NT2/D1 (cell line): Measurements from ENCODE around the gene VMP1.
"Not testable (repeated sequence)": the region's sequence is repeated elsewhere in the genome, so short reads cannot be mapped to it uniquely, and the experiment has no call there.

Experiments used
- SUZ12 ChIP-seq: IDR thresholded peaks from 2 replicates; pipeline ENCODE4 v1.6.1; 2011; ENCODE audit not compliant: insufficient read length, insufficient read depth; ENCODE audit errors: extremely low read depth
- YY1 ChIP-seq: IDR thresholded peaks from 2 replicates; pipeline ENCODE4 v1.6.1; 2011; ENCODE audit not compliant: insufficient read length, insufficient read depth
- ZNF274 ChIP-seq: IDR thresholded peaks from 2 replicates; pipeline ENCODE4 v1.6.1; 2011; ENCODE audit warnings: mild to moderate bottlenecking, low read depth, low read length

DNA sequence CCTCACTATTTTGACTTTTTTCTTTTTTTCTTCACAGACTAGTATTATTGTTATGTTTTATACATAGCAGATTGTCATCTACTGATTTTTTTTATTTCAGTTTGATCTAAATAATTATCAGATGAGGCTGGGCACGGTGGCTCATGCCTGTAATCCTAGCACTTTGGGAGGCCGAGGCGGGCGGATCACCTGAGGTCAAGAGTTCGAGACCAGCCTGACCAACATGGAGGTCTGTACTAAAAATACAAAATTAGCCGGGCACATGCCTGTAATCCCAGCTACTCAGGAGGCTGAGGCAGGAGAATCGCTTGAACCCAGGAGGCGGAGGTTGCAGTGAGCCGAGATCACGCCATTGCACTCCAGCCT is 85.0 kb downstream of the VMP1 start:
- not testable (repeated sequence) for TF ChIP-seq ZNF274, YY1, SUZ12
